ENCODE results near the gene SLC39A11.

- TF ChIP-seq CTCF (conservative IDR thresholded peaks at IDR 0.05; ENCODE audit: low read length): no peak
- TF ChIP-seq EZH2phosphoT487 (IDR thresholded peaks at IDR 0.05; ENCODE audit: borderline replicate concordance, low read depth, low read length): no peak
Observed at GRCh38 chr17:72953621-72954020, 138.9 kb downstream of the SLC39A11 start.

All from OCI-LY7 (cell line).